Measurements from ENCODE around the gene CDPF1. TPM values are rescaled to one million over a fixed set of nuclear protein-coding genes. Genes with fewer than 3 reads are reported as not detected.

Gene CDPF1
- total RNA-seq, 1 experiment from 2014 or later: 11.2 TPM

DNA sequence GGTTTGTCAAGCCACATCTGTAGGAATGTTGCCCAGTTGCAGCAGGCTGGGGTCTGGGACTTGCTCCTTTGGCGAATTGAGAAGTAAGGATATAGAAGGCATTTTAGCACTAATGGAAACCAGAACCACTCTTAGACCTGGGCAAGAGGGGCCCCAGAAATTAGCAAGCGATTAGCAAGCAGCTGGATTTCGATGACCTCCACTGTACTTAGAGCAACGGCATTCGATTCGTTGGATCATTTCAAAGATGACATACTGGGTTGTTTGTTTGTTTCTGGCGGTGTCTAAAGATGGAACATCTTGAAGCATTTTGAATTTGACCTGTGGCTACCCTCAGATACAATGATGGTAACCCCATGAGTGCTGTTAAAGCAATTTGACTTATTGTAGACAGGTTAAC is 1.2 kb upstream of the CDPF1 start:
- no peaks in the 10 kb centered on the region for H3K36me3 ChIP-seq (ENCODE audit: control insufficient read depth, insufficient read depth, low read length)
- H3K27me3 ChIP-seq (ENCODE audit: control insufficient read depth, insufficient read depth, low read length): no peaks in the 10 kb centered on the region
- TF ChIP-seq POLR2AphosphoS5 (IDR thresholded peaks at IDR 0.05; ENCODE audit: low read depth, low read length) (no peak), SIN3A (IDR thresholded peaks at IDR 0.05; ENCODE audit: borderline replicate concordance, insufficient read depth, low read depth, low read length) (no peak), TCF7L2 (IDR thresholded peaks at IDR 0.05; ENCODE audit: low read depth, low read length) (no peak)
- TF ChIP-seq, protein P1, sequence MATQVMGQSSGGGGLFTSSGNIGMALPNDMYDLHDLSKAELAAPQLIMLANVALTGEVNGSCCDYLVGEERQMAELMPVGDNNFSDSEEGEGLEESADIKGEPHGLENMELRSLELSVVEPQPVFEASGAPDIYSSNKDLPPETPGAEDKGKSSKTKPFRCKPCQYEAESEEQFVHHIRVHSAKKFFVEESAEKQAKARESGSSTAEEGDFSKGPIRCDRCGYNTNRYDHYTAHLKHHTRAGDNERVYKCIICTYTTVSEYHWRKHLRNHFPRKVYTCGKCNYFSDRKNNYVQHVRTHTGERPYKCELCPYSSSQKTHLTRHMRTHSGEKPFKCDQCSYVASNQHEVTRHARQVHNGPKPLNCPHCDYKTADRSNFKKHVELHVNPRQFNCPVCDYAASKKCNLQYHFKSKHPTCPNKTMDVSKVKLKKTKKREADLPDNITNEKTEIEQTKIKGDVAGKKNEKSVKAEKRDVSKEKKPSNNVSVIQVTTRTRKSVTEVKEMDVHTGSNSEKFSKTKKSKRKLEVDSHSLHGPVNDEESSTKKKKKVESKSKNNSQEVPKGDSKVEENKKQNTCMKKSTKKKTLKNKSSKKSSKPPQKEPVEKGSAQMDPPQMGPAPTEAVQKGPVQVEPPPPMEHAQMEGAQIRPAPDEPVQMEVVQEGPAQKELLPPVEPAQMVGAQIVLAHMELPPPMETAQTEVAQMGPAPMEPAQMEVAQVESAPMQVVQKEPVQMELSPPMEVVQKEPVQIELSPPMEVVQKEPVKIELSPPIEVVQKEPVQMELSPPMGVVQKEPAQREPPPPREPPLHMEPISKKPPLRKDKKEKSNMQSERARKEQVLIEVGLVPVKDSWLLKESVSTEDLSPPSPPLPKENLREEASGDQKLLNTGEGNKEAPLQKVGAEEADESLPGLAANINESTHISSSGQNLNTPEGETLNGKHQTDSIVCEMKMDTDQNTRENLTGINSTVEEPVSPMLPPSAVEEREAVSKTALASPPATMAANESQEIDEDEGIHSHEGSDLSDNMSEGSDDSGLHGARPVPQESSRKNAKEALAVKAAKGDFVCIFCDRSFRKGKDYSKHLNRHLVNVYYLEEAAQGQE (IDR thresholded peaks at IDR 0.05; ENCODE audit: insufficient read depth in 1 of 2, low read depth in 2 of 2, low read length in 1 of 2): no peak
- TF ChIP-seq, protein P2, sequence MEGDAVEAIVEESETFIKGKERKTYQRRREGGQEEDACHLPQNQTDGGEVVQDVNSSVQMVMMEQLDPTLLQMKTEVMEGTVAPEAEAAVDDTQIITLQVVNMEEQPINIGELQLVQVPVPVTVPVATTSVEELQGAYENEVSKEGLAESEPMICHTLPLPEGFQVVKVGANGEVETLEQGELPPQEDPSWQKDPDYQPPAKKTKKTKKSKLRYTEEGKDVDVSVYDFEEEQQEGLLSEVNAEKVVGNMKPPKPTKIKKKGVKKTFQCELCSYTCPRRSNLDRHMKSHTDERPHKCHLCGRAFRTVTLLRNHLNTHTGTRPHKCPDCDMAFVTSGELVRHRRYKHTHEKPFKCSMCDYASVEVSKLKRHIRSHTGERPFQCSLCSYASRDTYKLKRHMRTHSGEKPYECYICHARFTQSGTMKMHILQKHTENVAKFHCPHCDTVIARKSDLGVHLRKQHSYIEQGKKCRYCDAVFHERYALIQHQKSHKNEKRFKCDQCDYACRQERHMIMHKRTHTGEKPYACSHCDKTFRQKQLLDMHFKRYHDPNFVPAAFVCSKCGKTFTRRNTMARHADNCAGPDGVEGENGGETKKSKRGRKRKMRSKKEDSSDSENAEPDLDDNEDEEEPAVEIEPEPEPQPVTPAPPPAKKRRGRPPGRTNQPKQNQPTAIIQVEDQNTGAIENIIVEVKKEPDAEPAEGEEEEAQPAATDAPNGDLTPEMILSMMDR (IDR thresholded peaks at IDR 0.05): no peak
- BruUV-seq (replicated peaks): no TSS peak
- in situ Hi-C loops (cut with HindIII; ENCODE audit: low pct_unique_long_range_greater_than_20kb, low sequenced_read_pairs): no loop called here
- ATAC-seq (no peak), DNase-seq (ENCODE audit: low read depth, low spot score) (no peak)
- ChIA-PET POLR2A (no interaction called here), CTCF (no interaction called here)
- H3K4me1 ChIP-seq (ENCODE audit: control insufficient read depth, insufficient read depth, low read length): peaks cover 7% of the 10 kb centered on the region; the same call in 1 of the 2 replicates
- intact Hi-C loops (cut with micrococcal nuclease; ENCODE audit: unreplicated experiment): no loop called here
- H3K27ac ChIP-seq (ENCODE audit: low read length): peak overlapping the region; percentile 78
- H3K9me3 ChIP-seq (ENCODE audit: control insufficient read depth, insufficient read depth, low read depth, low read length): no peaks in the 10 kb centered on the region
- H3K4me3 ChIP-seq (ENCODE audit: low read depth in 2 of 2, low read length in 2 of 2): peak overlapping the region; percentile 68 to 70

DNA sequence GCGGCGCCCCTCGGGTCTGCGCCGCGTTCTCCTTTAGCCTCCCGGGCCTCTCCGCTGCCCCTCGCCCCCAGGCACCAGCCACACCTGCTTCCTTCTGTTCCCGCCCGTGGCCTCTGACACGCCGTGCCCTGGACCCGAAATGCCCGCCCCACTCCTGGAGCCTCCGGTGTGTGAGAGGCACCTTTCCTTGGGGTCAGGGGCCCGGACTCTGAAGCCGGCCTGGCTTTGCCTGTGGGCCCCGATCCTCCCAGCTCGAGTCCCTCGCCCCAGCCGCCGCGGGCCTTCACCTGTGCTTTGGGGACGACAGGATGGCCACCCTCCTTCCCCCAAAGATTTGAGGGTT is 661 bp upstream of the CDPF1 start:
- ChIA-PET CTCF (no interaction called here), POLR2A (no interaction called here)
- in situ Hi-C loops (cut with HindIII; ENCODE audit: low pct_unique_long_range_greater_than_20kb, low sequenced_read_pairs): no loop called here
- no peak for DNase-seq (ENCODE audit: low read depth, low spot score)
- TF ChIP-seq, protein P2 (IDR thresholded peaks at IDR 0.05): no peak
- TF ChIP-seq POLR2AphosphoS5 (IDR thresholded peaks at IDR 0.05; ENCODE audit: low read depth, low read length): no peak
- TF ChIP-seq, protein P1 (IDR thresholded peaks at IDR 0.05; ENCODE audit: insufficient read depth in 1 of 2, low read depth in 2 of 2, low read length in 1 of 2): no peak
- no peak for TF ChIP-seq SIN3A (IDR thresholded peaks at IDR 0.05; ENCODE audit: borderline replicate concordance, insufficient read depth, low read depth, low read length)
- TF ChIP-seq TCF7L2 (IDR thresholded peaks at IDR 0.05; ENCODE audit: low read depth, low read length): no peak
- intact Hi-C loops (cut with micrococcal nuclease; ENCODE audit: unreplicated experiment): no loop called here
- peak overlapping the region; percentile 68 to 70 for H3K4me3 ChIP-seq (ENCODE audit: low read depth in 2 of 2, low read length in 2 of 2)
- peak overlapping the region; percentile 78 for H3K27ac ChIP-seq (ENCODE audit: low read length)
- H3K27me3 ChIP-seq (ENCODE audit: control insufficient read depth, insufficient read depth, low read length): no peaks in the 10 kb centered on the region
- H3K36me3 ChIP-seq (ENCODE audit: control insufficient read depth, insufficient read depth, low read length): no peaks in the 10 kb centered on the region
- ATAC-seq: no peak; the same call in none of the 2 replicates
- no peaks in the 10 kb centered on the region for H3K9me3 ChIP-seq (ENCODE audit: control insufficient read depth, insufficient read depth, low read depth, low read length)
- BruUV-seq (replicated peaks): no TSS peak
- peaks cover 7% of the 10 kb centered on the region; the same call in 1 of the 2 replicates for H3K4me1 ChIP-seq (ENCODE audit: control insufficient read depth, insufficient read depth, low read length)

Measured in Panc1 (cell line).